ENCODE results near the gene FAM13A.

Gene FAM13A

GRCh38 chr4:88804234-88804633 lies 252.8 kb downstream of the FAM13A start:
- DNase-seq: no peak

DNA sequence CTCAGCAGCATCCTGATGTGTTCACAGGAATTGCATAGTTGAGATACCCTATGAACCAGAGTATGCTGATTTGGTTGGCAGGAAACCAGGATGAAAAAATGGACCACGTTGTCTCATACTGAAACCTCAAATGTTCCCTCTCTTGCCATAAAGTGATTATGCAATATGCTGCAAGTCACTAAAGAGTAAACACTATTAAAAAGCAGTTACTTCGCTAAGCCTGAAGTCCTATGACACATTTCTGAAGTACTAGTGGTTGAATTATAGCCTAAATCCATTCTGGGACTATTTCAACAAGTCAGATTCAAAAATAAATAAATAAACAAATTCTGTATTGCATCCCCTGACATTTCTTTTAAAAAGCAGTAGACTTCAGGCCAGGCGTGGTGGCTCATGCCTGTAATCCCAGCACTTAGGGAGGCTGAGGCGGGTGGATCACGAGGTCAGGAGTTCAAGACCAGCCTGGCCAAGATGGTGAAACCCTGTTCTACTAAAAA lies 253.3 kb downstream of the FAM13A start:
- no peak for DNase-seq

- DNase-seq: no peak
These were observed 254.2 kb downstream of the FAM13A start for GRCh38 chr4:88802585-88803286.

GRCh38 chr4:88802138-88802537 lies 254.8 kb downstream of the FAM13A start:
- DNase-seq: no peak

DNA sequence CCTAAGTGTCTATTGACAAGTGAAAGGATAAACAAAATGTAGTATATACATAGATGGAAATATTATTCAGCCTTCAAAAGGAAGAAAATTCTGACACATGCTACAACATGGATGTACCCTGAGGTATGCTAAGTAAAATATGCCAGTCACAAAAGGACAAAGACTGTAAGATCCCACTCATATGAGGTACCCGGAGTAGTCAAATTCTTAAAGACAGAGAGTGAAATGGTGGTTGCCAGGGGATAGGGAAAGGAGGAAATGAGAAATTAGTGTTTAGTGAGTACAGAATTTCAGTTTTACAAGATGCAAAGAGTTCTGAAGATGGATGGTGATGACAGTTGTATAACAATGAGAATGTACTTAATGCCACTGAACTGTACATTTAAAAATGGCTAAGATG lies 257.1 kb downstream of the FAM13A start:
- DNase-seq: no peak

GRCh38 chr4:88797725-88798124 lies 259.3 kb downstream of the FAM13A start:
- DNase-seq: no peak

DNA sequence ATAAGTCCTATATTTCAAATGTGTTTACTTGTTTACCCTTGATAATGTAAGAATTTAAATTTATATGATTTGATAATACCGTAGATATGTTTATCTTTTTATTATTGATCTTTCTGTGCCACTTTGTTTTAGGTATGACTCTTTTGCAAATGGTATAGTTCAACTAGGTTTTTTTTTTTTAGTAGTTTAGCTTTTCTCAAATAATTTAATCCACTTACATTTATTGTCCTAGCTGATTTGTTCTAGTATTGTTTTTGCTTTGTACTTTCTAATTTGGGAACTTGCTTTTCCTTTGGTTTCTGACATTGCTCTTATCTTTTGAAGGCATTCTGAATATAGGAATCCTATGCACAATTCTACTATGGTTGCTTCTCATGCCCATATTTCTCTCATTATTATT lies 260.4 kb downstream of the FAM13A start:
- DNase-seq: no peak

DNA sequence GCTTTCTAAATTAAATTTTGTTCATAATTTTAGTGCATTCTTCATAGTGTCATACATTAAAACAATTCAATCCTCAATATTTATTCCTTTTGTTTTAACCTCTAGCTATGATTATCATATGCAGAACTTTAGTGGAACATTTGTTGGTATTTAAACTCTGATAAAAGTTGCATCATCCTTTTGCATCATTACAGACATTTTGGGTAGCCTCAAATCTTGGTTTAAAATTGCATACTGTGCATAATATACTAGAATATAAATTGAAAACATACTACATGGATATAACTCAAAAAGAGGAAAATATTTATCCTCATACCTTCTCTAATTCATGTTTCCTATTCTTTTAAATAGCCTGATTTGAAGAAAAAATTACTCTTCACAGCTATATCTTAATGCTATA lies 262.0 kb downstream of the FAM13A start:
- no peak for DNase-seq

DNA sequence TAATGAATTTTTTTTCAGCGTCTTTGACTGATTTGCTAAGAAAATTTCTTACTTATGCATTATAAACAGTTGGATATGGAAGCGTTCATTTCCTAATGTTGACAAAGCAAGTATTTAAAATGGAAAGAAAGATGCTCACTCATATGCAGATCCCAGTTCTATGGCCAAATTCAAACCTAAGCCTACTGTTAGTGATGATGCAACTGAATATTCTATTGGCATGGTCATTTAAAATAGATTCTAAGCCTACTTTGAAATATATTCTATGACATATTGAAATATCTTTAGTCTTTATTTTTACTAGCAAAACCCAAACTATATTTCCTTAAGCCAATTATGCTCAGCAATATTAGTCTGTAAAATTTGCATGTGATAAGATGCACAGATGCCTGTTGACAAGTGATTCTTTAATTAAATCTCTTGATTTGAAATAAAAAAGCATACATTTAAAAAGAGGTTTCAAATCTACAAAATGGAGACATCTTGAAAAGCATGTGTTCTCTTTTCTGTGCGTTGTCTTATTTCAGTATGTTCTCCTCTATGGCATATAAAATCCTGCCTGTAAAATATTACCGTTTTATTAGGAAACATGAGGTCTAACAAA lies 262.8 kb downstream of the FAM13A start:
- DNase-seq: no peak

DNA sequence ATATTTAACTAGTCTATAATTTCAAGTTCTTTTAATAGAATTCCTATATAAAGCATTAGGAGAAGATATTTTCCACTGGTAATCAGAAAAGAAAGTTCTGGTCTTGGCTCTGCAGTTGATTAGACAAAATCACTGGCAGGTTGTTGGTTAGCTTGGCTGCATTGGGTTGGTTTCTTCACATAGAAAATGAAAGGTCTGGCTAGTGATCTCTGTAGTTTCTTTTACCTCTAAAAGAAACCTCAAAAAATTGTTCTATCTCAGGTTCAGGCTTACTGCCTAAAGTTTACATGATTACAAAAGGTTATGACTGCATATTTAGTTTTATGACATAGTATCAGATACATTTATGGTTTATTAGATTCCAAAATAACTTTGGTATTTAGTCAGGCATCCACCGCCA lies 263.5 kb downstream of the FAM13A start:
- no peak for DNase-seq

GRCh38 chr4:88792821-88793220 lies 264.2 kb downstream of the FAM13A start:
- DNase-seq: no peak

GRCh38 chr4:88792268-88792781 lies 264.7 kb downstream of the FAM13A start:
- DNase-seq: no peak

DNA sequence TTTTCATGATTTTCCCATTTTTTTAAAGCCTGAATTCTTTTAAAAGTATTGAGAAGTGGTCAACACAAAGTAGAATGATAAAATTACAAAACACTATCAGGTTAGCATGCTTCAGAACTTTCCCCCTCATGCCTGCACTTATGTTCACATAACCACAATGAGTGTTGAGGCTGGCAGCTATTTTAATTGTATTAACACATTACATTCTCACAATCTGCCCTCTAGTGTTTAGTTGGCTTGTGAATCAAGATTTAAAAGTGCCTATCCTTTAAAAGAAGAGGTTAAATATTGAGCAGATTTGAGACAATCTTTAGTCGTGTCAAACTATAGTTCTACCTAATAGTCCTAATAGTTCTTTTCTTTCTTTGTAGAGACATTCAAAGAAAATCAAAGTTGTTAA lies 265.7 kb downstream of the FAM13A start:
- no peak for DNase-seq

- no peak for DNase-seq
These were observed 268.1 kb downstream of the FAM13A start for GRCh38 chr4:88788895-88789294.

GRCh38 chr4:88788424-88788823 lies 268.6 kb downstream of the FAM13A start:
- DNase-seq: no peak

- no peak for DNase-seq
These were observed 271.0 kb downstream of the FAM13A start for GRCh38 chr4:88786011-88786410.

DNA sequence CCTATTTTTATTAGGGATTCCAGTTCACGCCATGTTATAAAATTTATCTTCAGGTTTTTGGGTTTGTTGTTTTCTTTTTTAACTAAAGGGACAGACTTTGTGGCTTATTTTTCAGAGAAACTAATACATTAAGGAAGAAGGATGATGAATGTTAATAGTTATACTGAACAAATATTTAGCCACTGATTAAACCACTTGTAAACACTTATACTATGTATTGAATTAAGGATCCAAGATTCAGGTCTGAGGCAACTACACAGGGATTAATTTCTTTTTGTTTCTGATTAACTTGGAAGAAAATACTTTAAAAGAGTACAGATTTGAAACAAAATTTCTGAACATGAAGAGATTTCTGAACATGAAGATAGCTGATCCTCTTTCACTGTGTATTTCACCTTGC lies 276.6 kb downstream of the FAM13A start:
- no peak for DNase-seq

- DNase-seq: no peak
These were observed 277.6 kb downstream of the FAM13A start for GRCh38 chr4:88779431-88779830.

GRCh38 chr4:88775529-88775928 lies 281.5 kb downstream of the FAM13A start:
- DNase-seq: no peak

GRCh38 chr4:88775026-88775425 lies 282.0 kb downstream of the FAM13A start:
- no peak for DNase-seq

GRCh38 chr4:88771883-88772450 lies 285.0 kb downstream of the FAM13A start:
- no peak for DNase-seq

DNA sequence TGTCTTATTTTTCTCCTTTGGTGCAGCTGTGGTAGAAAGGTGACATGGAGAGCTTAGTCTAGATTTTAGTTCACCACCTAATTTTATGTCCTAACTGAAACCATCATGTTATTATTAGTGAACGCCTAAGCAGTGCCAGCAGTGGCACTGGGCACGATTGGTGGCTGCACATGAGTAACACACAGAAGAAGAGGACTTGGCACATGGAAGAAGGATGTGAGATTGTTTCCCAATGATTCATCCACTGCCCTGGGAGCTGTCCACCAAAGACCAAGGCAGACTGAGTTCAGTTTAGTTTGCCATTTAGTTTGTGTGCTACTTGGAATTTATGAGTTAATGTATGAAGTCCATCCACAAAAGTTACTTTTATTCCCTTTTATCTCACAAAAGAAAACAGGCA lies 291.3 kb downstream of the FAM13A start:
- DNase-seq: no peak

- DNase-seq: no peak
These were observed 293.9 kb downstream of the FAM13A start for GRCh38 chr4:88763075-88763474.

GRCh38 chr4:88761861-88762523 lies 295.0 kb downstream of the FAM13A start:
- no peak for DNase-seq
